AG09309 (cell line): ENCODE data around the gene PPP1R14B.

Source experiments
- DNase-seq: peaks from one replicate; pipeline ENCODE4 v3.0.0-alpha.2; 2010; ENCODE audit warnings: low read depth
- H3K4me3 ChIP-seq: 2 replicates; pipeline ENCODE4 v1.5.1; 2011; ENCODE audit warnings: mild to moderate bottlenecking, low read depth, low read length, moderate library complexity; ENCODE audit not compliant: control insufficient read depth
- TF ChIP-seq, protein P1 (sequence below): IDR thresholded peaks from 2 replicates; pipeline ENCODE4 v1.5.1; 2011; ENCODE audit warnings: mild to moderate bottlenecking, low read depth, low read length, inconsistent platforms; ENCODE audit not compliant: insufficient read depth, control insufficient read depth; ENCODE audit errors: missing control alignments

Gene PPP1R14B

DNA sequence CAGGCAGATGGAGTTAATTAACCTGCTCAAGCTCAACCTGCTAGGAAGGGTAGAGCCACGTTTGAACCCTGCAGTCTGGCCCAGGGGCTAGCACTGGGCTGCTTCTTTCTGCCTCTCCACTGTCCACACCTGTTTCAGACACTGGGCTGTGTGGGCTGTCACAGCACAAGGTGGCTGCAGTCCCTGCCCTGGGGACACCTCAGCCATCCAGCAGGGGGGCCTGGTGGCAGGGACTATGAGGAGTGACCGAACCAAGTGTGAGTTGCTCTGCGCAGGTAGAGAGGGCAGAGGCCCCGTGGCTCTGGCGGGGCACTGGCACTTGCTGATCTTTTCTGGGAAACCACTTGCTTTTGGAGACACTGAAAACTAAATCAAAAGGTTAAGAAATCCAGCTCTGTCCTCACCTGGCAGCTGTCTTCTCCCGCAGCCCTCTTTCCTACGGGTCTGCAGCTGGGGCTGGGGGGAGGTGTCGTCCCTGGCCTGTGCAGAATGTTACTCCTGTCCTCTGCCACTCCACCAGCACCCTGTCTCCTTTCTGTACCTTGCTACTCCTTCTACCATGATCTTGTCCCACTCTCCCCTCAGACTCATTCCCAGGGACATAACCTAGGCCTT, 31.9 kb upstream of the PPP1R14B start:
- TF ChIP-seq, protein P1, sequence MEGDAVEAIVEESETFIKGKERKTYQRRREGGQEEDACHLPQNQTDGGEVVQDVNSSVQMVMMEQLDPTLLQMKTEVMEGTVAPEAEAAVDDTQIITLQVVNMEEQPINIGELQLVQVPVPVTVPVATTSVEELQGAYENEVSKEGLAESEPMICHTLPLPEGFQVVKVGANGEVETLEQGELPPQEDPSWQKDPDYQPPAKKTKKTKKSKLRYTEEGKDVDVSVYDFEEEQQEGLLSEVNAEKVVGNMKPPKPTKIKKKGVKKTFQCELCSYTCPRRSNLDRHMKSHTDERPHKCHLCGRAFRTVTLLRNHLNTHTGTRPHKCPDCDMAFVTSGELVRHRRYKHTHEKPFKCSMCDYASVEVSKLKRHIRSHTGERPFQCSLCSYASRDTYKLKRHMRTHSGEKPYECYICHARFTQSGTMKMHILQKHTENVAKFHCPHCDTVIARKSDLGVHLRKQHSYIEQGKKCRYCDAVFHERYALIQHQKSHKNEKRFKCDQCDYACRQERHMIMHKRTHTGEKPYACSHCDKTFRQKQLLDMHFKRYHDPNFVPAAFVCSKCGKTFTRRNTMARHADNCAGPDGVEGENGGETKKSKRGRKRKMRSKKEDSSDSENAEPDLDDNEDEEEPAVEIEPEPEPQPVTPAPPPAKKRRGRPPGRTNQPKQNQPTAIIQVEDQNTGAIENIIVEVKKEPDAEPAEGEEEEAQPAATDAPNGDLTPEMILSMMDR, result no peak
- DNase-seq, result no peak
- no peak overlapping the region for H3K4me3 ChIP-seq

DNA sequence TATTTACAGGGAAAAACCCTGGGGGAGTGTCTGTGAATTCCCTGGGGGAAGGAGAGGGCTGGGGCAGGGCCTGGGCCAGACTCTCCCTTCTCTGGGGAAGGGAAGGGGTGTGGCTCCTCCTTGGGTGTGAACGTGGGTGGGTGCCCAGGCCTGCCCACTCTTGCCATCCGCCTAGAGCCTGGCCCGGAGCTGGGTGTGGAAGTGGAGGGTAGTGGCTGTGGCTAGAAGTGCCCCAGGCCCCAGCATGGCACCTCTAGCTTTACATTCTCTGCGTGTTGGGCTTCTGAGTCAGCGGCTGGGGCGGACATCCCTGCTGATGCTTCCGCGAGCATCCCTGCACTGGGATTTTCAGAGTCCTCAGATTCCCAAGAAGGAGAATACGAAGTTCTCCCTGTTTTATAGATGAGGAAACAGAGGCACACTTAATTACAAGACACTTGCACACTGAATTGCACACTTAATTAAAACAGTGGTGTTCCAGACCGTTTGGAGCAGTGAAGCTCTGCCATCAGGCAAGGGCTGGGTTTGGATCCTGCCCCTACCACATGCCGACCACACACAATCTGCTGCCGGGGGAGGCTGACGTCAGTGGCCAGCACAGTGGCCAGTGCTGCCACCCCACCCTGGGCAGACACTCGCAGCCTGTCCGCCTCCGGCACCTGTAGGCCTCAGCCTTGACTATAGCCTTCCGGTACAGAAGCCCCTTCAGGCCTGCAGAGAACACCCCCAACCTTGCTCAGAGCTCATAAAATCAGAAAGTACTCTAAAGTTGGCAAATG, 30.1 kb upstream of the PPP1R14B start:
- DNase-seq, result no peak
- TF ChIP-seq, protein P1, result no peak
- H3K4me3 ChIP-seq, result no peak overlapping the region

DNA sequence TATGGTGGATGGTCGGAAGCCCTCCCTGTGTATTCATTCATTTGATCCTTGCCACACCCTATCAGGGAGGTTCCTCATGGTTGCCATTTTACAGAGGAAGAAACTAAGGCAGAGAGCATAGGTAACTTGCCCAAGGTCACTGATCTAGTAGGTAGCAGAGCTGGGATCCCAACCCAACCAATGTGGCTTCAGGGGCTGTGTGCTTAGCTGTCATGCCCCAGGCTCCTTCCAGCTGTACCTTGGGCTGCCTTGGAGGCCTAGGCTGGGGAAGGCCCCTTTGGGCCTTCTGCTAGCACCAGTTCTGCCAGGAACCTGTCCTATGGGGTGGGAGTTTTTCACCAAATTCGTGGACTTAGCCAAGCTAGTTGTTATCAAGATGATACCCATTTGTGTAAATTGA, 29.1 kb upstream of the PPP1R14B start:
- no peak overlapping the region for H3K4me3 ChIP-seq
- TF ChIP-seq, protein P1, result no peak
- DNase-seq, result no peak

DNA sequence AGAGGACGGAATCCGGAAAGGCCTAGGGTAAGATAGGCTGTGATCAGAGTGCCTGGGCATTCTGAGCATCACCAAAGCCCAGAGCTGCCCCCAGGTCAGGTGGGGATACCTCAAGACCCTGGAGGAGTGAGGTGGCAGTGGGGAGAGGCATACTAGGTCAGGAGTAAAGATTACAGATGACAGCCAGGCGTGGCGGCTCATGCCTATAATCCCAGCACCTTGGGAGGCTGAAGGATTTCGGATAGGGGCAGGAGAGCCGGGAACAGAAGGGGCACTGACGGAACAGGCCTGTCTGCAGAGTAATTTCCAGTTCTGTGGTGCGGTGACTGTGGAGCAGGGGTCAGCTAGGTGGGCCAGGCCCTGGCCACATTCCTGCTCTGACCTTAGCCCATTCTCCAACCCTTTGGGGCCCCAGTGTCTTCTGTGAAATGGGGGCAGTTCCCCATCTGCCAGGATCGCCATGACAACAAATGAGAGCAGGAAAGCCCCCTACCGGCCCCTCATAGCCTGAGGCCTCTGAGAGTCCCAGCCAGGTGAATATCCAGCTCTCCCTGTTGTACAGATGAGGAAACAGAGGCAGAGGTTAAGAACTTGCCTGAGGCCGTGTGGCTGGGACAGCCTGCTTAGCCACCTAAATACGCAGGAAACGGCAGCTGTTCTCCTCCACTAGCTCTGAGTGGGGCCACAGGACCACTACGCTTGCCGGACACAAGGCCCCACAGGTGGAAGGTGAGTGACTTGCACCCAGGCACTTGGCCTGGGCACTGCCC, 28.5 kb upstream of the PPP1R14B start:
- DNase-seq, result no peak
- no peak overlapping the region for H3K4me3 ChIP-seq
- TF ChIP-seq, protein P1, result no peak

DNA sequence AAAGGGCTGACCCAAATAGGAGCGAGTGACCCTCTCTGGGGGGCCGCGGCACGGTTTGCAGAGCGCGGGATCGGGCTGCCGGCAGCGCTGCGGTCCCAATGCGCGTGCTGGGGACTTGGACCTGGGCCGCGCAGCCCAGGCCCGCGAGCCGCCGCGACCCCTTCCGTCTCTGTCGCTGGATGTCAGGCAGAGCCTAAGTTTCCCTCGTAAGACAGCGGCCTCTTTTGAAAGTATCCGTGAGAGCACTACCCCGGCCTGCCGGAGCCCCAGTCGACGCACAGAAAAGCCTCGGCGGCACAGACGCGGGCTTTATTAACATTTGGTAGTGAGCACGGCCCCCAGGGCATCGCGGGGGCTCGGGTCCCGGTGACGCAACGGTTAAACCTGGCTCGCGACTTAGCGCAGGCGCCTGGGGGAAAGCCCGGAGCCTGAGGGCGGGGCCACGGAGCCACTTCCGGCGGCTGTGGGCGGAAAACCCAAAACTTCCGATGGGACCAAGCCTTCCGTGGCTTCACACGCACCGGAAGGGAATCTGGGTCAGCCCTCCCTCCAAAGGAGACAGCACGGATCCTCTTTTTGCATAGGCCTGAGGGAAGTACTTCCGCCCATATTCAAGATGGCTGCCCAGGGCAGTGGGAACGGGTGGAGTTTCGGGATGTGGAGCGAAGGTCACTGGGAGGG, 22.9 kb upstream of the PPP1R14B start:
- peak overlapping the region; percentile 61 for H3K4me3 ChIP-seq
- TF ChIP-seq, protein P1, result no peak
- peak; percentile 100 for DNase-seq

DNA sequence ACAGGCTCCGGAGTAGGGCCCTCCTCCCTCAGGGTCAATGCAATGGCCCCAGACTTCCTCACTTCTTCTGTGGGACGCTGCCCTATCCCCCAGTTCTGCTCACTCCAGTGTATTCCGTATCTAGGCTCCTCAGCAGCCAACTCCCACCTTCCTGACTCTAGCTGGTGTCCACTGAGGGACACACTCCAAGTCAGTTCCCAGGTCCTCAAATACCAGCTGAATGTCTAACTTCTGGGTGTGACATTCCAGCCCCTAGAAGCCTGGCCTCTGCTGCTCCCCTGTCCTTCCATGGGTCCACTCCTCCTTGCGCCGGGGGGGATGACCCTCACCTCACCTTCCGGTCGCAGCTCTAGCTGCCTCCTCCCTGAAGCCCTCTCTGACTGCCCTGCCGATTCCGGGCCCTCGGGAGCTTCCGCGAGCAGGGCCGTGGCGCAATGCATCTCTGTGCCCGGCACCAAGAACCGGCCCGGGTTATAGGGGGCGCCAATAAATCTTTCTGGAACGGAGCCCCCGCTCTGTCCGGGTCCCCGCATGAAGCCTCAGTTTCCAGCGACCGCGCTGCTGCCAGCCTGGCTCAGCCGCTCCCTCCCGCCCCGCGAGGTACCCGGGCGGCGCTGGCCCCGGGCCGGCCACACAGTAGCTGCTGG, 22.3 kb upstream of the PPP1R14B start:
- TF ChIP-seq, protein P1, result no peak
- peak overlapping the region; percentile 60 for H3K4me3 ChIP-seq
- DNase-seq, result no peak
